SK-N-MC (cell line): ENCODE data around the gene RLBP1.

Source experiments
- EZH2 ChIP-seq: fragments of 200-600 bp; sonication (generic); IDR thresholded peaks from one replicate; pipeline ENCODE4 v1.6.1; 2017; ENCODE audit warnings: antibody characterized with exemption
- FOXP2 ChIP-seq: optimal IDR thresholded peaks from 2 replicates; pipeline ENCODE3; 2011; ENCODE audit warnings: mild to moderate bottlenecking, moderate library complexity; ENCODE audit not compliant: insufficient read depth; ENCODE audit errors: extremely low read length, control extremely low read depth
- POLR2AphosphoS5 ChIP-seq: IDR thresholded peaks from 2 replicates; pipeline ENCODE4 v1.6.1; 2012; ENCODE audit warnings: mild to moderate bottlenecking, low read depth, low read length, borderline replicate concordance

- TF ChIP-seq EZH2: no peak
- TF ChIP-seq POLR2AphosphoS5: no peak
- TF ChIP-seq FOXP2: no peak
Observed at GRCh38 chr15:89174476-89174875, 46.9 kb downstream of the RLBP1 start.
